Peyer's patch (tissue), 4 donors: Measurements from ENCODE around the gene MYO5C.

Source experiments
- POLR2A ChIP-seq, 2 donors: fragments of 450-650 bp; IDR thresholded peaks; one replicate each; pipeline ENCODE4 v1.5.1; 2017; ENCODE audit warnings: antibody characterized with exemption in 2 of 2, mild to moderate bottlenecking in 2 of 2, moderate library complexity in 2 of 2
- TF ChIP-seq, protein P1 (sequence below), 6 experiments: fragments of 450-650 bp in 4 of 6; fragments of 200-600 bp in 2 of 6; sonication (generic) in 1 of 6; IDR thresholded peaks; one replicate each; pipeline ENCODE4 v1.5.1; 2017 to 2019; ENCODE audit warnings: antibody characterized with exemption in 6 of 6, mild to moderate bottlenecking in 3 of 6, moderate library complexity in 1 of 6

GRCh38 chr15:52185151-52185561 lies 110.4 kb downstream of the MYO5C start:
- TF ChIP-seq POLR2A (IDR thresholded peaks at IDR 0.05): no peak
- TF ChIP-seq, protein P1, sequence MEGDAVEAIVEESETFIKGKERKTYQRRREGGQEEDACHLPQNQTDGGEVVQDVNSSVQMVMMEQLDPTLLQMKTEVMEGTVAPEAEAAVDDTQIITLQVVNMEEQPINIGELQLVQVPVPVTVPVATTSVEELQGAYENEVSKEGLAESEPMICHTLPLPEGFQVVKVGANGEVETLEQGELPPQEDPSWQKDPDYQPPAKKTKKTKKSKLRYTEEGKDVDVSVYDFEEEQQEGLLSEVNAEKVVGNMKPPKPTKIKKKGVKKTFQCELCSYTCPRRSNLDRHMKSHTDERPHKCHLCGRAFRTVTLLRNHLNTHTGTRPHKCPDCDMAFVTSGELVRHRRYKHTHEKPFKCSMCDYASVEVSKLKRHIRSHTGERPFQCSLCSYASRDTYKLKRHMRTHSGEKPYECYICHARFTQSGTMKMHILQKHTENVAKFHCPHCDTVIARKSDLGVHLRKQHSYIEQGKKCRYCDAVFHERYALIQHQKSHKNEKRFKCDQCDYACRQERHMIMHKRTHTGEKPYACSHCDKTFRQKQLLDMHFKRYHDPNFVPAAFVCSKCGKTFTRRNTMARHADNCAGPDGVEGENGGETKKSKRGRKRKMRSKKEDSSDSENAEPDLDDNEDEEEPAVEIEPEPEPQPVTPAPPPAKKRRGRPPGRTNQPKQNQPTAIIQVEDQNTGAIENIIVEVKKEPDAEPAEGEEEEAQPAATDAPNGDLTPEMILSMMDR (IDR thresholded peaks at IDR 0.05): no peak
